Posterior vena cava (tissue), 2 donors: ENCODE data around the gene DOC2A. TPM values are rescaled to one million over a fixed set of nuclear protein-coding genes. Genes with fewer than 3 reads are reported as not detected.
"Not testable (repeated sequence)": the region's sequence is repeated elsewhere in the genome, so short reads cannot be mapped to it uniquely, and the experiment has no call there.

ENCODE experiments used
- DNase-seq: peaks from one replicate; pipeline ENCODE4 v3.0.0-alpha.2; 2020; ENCODE audit warnings: low spot score
- intact Hi-C, 2 donors: fragments of 100-400 bp; cut with DNase I; formaldehyde crosslinking; loops; one replicate each; pipeline versions ENCODE4 v1.14.1 to v1.14.2; 2022 to 2023
- total RNA-seq, 2 donors: library from RNA; stranded (reverse); fragmentation: NEBNext Ultra II Directional; extraction: Animal tissue kit (Norgen Biotek cat#: 25700); gene quantifications; one replicate each; pipeline ENCODE4 v1.2.1, GENCODE V29; 2021
- donor health status: DM: yes; HTN: yes; CAD: no.
- donor health status: DM: yes; HTN: yes; CAD: no.

The DOC2A gene
- total RNA-seq, 2 donors from 2014 or later = 0.28 to 0.33 TPM

- intact Hi-C loops = no loop called here
- no peak for DNase-seq
Observed at GRCh38 chr16:30028438-30029076, 17.7 kb upstream of the DOC2A start.

- DNase-seq = no peak
- intact Hi-C loops = no loop called here
Observed at GRCh38 chr16:30027588-30028437, 17.0 kb upstream of the DOC2A start.

DNA sequence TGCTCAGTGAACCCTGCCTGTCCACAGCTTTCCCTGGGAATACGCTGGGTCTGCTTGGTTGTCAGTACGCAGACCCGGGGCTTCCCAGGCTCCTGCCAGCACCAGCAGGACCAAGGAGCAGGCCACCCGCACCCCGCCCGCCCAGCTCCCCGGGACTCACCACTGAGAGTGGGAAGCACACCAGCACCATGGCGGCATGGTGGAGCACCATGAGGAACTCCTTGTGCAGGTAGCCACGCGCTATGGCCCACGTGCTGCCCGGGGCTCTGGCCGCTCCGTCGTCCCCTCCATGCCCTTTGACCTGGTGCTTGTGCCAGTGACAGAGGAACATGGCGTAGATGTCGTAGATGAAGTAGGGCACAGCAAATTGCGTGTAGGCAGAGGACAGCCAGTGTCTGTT is 15.6 kb upstream of the DOC2A start:
- DNase-seq = no peak
- intact Hi-C loops = no loop called here

GRCh38 chr16:30025574-30025973 is 14.7 kb upstream of the DOC2A start:
- intact Hi-C loops = no loop called here
- DNase-seq = no peak

DNA sequence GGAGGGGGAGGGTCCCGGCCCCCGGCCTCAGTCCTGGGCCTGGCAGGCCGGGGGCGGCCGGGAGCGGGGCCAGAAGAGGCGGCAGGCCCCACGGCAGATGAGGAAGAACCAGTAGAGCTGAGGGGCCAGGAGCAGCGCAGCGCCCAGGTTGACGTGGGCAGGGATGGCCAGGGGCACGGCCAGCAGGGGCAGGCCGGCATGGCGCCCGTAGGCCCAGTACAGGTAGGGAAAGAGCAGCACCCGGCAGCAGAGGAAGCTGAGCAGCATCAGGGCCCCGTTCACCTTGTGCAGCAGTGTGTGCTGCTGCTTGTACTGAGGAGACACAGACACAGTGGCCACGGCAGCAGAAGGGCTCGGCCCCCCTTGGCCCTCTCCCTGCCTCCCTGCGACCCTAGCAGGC is 14.3 kb upstream of the DOC2A start:
- intact Hi-C loops = no loop called here
- no peak for DNase-seq

DNA sequence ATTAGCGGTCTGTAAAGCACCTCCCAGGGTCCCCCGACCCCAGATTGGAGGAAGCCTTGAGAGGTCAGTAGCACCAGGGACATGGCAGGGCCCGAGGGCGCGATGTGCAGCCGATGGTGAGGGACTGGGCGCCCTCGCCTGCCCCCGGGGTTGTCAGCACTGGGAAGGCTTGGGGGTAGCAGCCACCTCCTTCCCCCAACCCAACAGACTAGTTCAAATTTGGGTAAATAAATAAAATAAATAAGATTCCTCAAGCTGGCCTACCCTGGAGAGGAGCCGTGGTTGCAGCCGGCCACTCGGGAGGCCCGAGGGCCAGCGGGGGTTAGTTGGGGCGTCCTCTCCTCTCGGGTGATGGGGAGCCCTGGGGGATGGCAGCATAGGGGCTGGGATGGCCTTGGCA is 13.6 kb upstream of the DOC2A start:
- intact Hi-C loops = loop anchor here in 1 of 2 donors (5.0 kb wide), 1 partner anchor 327 kb away; no protein-coding TSS in a partner anchor
- DNase-seq = no peak

DNA sequence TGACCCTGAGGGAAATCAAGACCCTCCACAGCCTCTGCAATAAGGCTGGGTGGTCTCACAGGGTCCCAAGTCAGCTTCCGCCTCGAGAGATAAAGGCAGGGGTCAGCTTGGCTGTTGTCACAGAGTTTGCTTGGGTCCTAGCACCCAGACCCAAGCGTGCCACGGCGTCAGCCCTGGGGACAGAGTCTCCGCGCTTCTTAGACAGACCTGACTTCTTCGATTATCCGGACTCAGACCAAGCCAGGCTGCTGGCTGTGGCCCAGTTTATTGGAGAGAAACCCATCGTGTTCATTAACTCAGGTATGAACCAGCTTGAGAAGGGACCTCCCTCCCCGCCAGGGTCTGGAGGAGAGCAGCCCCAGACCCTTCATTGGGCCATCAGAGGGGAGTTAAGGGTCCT is 12.8 kb upstream of the DOC2A start:
- intact Hi-C loops = loop anchor here in 1 of 2 donors (5.0 kb wide), 1 partner anchor 326 kb away; no protein-coding TSS in a partner anchor
- DNase-seq = no peak

- no peak for DNase-seq
- intact Hi-C loops = loop anchor here in 1 of 2 donors (5.0 kb wide), 1 partner anchor 326 kb away; no protein-coding TSS in a partner anchor
Observed at GRCh38 chr16:30022887-30023286, 12.1 kb upstream of the DOC2A start, which contains the start of gene C16orf92. Gene C16orf92 (plus strand): TSS chr16:30023198. CDS start chr16:30023341, 143 bp downstream.

GRCh38 chr16:30018731-30019158 is 7.9 kb upstream of the DOC2A start:
- intact Hi-C loops = loop anchor here in 1 of 2 donors (5.0 kb wide), 1 partner anchor 321 kb away; no protein-coding TSS in a partner anchor

DNA sequence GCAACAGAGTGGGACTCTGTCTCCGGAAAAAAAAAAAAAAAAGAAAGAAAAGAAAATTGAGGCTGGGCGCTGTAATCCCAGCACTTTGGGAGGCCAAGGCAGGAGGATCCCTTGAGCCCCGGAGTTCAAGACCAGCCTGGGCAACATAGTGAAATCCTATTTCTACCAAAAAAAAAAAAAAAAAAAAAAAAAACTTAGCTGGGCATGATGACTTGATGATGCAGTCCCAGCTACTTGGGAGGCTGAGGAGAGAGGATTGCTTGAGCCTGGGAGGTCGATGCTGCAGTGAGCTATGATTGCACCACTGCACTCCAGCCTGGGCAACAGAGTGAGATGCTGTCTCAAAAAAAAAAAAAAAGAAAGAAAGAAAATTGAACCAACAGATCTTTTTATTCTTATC is 7.1 kb upstream of the DOC2A start:
- not testable (repeated sequence) for DNase-seq
- intact Hi-C loops = loop anchor here in 1 of 2 donors (5.0 kb wide), 1 partner anchor 321 kb away; no protein-coding TSS in a partner anchor

More at GRCh38 chr16:30018731-30019158, 7.9 kb upstream of the DOC2A start:
- DNase-seq = no peak

GRCh38 chr16:30017277-30017656 is 6.4 kb upstream of the DOC2A start:
- intact Hi-C loops = loop anchor here in 1 of 2 donors (5.0 kb wide), 1 partner anchor 320 kb away; no protein-coding TSS in a partner anchor
- DNase-seq = no peak

GRCh38 chr16:30016555-30017276 is 5.9 kb upstream of the DOC2A start:
- intact Hi-C loops = loop anchor here in 1 of 2 donors (5.0 kb wide), 1 partner anchor 319 kb away; no protein-coding TSS in a partner anchor
- no peak for DNase-seq

DNA sequence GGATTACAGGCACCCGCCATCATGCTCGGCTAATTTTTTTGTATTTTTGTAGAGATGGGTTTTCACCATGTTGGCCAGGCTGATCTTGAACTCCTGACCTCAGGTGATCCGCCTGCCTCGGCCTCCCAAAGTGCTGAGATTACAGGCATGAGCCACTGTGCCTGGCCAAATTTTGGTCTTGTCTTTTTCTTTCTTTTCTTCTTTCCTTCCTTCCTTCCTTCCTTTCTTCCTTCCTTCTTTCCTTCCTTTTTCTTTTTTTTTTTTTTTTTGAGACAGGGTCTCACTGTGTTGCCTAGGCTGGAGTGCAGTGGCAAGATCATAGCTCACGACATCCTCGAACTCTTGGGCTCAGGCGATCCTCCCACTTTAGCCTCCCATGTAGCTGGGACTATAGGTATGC is 4.6 kb upstream of the DOC2A start:
- intact Hi-C loops = loop anchor here in 1 of 2 donors (5.0 kb wide), 1 partner anchor 318 kb away; no protein-coding TSS in a partner anchor

GRCh38 chr16:30012598-30012997 is 1.8 kb upstream of the DOC2A start:
- DNase-seq, intact Hi-C loops: not testable (repeated sequence)

More for the DNA sequence above, 4.6 kb upstream of the DOC2A start:
- DNase-seq = not testable (repeated sequence)

DNA sequence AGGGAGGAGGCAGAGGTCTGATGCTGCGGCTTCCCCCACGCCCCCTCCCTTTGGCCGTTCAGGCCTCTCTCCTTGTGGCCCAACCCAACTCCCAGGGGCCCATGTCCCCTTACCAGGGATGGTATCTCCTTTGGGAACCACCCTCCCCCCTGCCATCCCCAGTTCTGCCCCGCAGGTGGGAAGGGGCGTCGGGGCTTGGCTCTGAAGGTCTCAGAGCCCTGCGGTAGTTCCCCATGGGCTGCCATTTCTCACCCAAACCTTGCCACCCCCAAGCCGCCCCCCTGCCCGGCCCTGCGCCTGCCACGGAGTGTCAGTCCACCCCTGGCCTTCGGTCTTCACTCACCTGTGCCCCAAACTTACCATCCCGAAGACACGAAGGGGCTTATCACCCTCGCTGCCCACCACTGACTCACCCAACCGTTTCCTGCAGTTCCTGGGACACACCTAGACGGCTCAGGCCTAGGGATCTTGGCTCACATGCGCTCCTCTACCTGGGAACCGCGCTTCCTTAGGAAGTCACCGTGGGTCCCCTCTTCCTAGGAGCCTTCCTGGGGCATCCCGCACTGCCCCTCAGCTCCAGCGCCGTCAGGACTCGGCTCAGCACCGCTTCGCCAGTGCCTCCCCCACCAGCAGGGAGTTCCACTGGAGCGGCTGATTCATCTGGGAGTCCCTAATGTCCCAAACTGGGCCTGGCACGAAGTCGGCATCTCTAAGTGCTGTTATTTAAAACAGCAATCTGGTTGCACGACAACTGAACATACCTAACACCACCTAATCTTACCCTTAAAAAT is 1.1 kb upstream of the DOC2A start:
- intact Hi-C loops = no loop called here
- DNase-seq = no peak

- intact Hi-C loops = no loop called here
- DNase-seq = no peak
Observed at GRCh38 chr16:30009990-30010843, 610 bp downstream of the DOC2A start.

DNA sequence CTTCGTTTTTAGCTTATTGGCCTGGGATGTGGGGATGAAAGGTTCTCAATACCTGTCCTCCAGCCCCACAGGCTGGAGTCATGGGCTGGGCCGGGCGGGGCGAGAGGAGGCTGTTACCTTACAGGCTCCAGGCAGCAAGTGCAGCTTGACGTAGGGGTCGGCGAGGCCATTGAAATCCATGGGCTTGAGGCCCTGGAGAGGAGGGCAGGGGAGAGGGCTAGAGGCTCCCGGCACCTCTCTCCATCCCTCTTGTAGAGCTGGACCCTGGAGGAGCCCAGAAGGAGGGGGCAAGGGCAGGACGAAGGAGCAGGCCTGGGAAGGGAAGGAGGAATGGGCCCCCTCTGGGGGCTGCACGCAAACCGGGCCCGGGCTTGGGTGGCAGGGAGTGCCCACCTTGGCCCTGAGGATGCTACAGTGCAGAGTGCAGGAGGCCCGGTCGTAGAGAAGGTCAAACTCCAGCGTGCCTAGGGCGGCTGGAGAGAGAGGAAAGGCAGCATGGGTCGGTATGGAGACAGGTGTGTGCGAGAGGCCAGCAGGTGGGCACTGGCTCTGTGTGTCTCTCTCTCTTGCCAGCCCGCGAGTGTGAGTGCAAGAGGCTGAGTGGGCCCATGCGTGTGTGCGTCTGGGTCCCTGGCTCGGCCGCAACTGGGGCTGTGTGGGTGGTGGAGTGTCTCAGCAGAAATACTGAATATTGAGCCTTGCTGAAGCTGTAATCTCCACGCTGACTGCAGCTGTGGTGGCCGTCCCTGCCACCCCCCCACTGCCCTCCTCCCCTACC is 1.6 kb downstream of the DOC2A start:
- intact Hi-C loops = no loop called here
- DNase-seq = no peak
